ENCODE data around the gene TEX101.

GRCh38 chr19:43439032-43439708, 24.5 kb downstream of the TEX101 start:
- TF ChIP-seq, protein P1, sequence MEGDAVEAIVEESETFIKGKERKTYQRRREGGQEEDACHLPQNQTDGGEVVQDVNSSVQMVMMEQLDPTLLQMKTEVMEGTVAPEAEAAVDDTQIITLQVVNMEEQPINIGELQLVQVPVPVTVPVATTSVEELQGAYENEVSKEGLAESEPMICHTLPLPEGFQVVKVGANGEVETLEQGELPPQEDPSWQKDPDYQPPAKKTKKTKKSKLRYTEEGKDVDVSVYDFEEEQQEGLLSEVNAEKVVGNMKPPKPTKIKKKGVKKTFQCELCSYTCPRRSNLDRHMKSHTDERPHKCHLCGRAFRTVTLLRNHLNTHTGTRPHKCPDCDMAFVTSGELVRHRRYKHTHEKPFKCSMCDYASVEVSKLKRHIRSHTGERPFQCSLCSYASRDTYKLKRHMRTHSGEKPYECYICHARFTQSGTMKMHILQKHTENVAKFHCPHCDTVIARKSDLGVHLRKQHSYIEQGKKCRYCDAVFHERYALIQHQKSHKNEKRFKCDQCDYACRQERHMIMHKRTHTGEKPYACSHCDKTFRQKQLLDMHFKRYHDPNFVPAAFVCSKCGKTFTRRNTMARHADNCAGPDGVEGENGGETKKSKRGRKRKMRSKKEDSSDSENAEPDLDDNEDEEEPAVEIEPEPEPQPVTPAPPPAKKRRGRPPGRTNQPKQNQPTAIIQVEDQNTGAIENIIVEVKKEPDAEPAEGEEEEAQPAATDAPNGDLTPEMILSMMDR (conservative IDR thresholded peaks at IDR 0.05; ENCODE audit: low read depth, low read length) = no peak
- TF ChIP-seq EZH2 (IDR thresholded peaks at IDR 0.05; ENCODE audit: low read length, unreplicated experiment) = no peak

All from PC-3 (cell line).